Measurements from ENCODE around the gene SKOR2. TPM values are rescaled to one million over a fixed set of nuclear protein-coding genes. Genes with fewer than 3 reads are reported as not detected.

SKOR2 gene
- not detected in 2 replicates for total RNA-seq (2014; rRNA removed)
- polyA plus RNA-seq (2012): not detected

GRCh38 chr18:47251289-47252120 lies at the start of gene SKOR2:
TSS of gene SKOR2 (minus strand) at chr18:47251660. CDS start at chr18:47249183, 2,477 bp downstream.
- no peak for DNase-seq (ENCODE audit: low read depth)

- no peak for DNase-seq (ENCODE audit: low read depth)
Observed at GRCh38 chr18:47296462-47296861, 45.0 kb upstream of the SKOR2 start.

- DNase-seq (ENCODE audit: low read depth): no peak
Observed at GRCh38 chr18:47294801-47295200, 43.3 kb upstream of the SKOR2 start.

- no peak for DNase-seq (ENCODE audit: low read depth)
Observed at GRCh38 chr18:47288741-47289140, 37.3 kb upstream of the SKOR2 start.

- no peak for DNase-seq (ENCODE audit: low read depth)
Observed at GRCh38 chr18:47287911-47288585, 36.6 kb upstream of the SKOR2 start.

GRCh38 chr18:47286776-47287410 lies 35.4 kb upstream of the SKOR2 start:
- DNase-seq (ENCODE audit: low read depth): no peak

GRCh38 chr18:47285456-47285855 lies 34.0 kb upstream of the SKOR2 start:
- DNase-seq (ENCODE audit: low read depth): no peak

- no peak for DNase-seq (ENCODE audit: low read depth)
Observed at GRCh38 chr18:47284721-47285395, 33.4 kb upstream of the SKOR2 start.

- DNase-seq (ENCODE audit: low read depth): peak; percentile 26
Observed at GRCh38 chr18:47283476-47283875, 32.0 kb upstream of the SKOR2 start.

GRCh38 chr18:47280121-47280520 lies 28.7 kb upstream of the SKOR2 start:
- DNase-seq (ENCODE audit: low read depth): no peak

GRCh38 chr18:47274961-47275360 lies 23.5 kb upstream of the SKOR2 start:
- no peak for DNase-seq (ENCODE audit: low read depth)

- DNase-seq (ENCODE audit: low read depth): no peak
Observed at GRCh38 chr18:47265197-47265596, 13.7 kb upstream of the SKOR2 start.

- DNase-seq (ENCODE audit: low read depth): no peak
Observed at GRCh38 chr18:47264308-47264700, 12.8 kb upstream of the SKOR2 start.

- no peak for DNase-seq (ENCODE audit: low read depth)
Observed at GRCh38 chr18:47263430-47264307, 12.2 kb upstream of the SKOR2 start.

GRCh38 chr18:47263150-47263429 lies 11.6 kb upstream of the SKOR2 start:
- no peak for DNase-seq (ENCODE audit: low read depth)

GRCh38 chr18:47262301-47263149 lies 11.1 kb upstream of the SKOR2 start:
- no peak for DNase-seq (ENCODE audit: low read depth)

GRCh38 chr18:47261902-47262300 lies 10.4 kb upstream of the SKOR2 start:
- no peak for DNase-seq (ENCODE audit: low read depth)

GRCh38 chr18:47260924-47261701 lies 9.7 kb upstream of the SKOR2 start:
- DNase-seq (ENCODE audit: low read depth): no peak

All from LHCN-M2 (cell line).